Vagina (tissue), 2 donors: ENCODE results near the gene CMSS1.

Source experiments
- CTCF ChIP-seq, 3 experiments: fragments of 450-650 bp in 2 of 3; fragments of 200-600 bp in 1 of 3; sonication (generic) in 1 of 3; IDR thresholded peaks; one replicate each; pipeline ENCODE4 v1.5.1; 2017 to 2019; ENCODE audit warnings: antibody characterized with exemption in 3 of 3, mild to moderate bottlenecking in 2 of 3, moderate library complexity in 2 of 3
- POLR2AphosphoS5 ChIP-seq, 2 donors: sonication (generic); formaldehyde crosslinking; IDR thresholded peaks; one replicate each; pipeline ENCODE4 v1.9.0; 2017; ENCODE audit warnings: antibody characterized with exemption in 2 of 2, mild to moderate bottlenecking in 2 of 2, low read depth in 1 of 2; ENCODE audit not compliant: insufficient read depth in 1 of 2

DNA sequence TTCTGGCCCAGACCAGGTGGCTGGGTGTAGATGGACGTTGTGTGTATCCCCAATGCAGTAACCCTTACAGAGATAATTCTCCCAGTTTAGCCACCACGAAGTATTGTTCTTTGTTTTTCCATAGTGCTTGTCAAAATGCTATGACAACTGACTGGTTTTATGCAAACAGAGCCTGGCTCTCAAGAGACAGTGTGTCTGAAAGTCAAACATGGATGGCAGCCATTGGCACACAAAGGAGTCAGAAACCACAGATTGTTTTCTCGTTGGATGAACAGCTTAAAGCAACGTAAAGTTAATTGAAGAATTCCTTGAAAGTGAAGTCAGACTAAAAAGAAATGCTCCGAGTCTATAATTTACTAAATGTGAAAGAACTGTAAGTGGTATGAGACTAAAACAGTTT lies 205.5 kb downstream of the CMSS1 start:
- TF ChIP-seq POLR2AphosphoS5 (IDR thresholded peaks at IDR 0.05; ENCODE audit: insufficient read depth in 1 of 2, low read depth in 1 of 2) (no peak), CTCF (IDR thresholded peaks at IDR 0.05) (no peak)
